ENCODE data around the gene DHX36.

- TF ChIP-seq CTCF (IDR thresholded peaks at IDR 0.05) = no peak
- no peak for TF ChIP-seq POLR2A (IDR thresholded peaks at IDR 0.05)
- no peak for TF ChIP-seq POLR2AphosphoS5 (IDR thresholded peaks at IDR 0.05; ENCODE audit: insufficient read depth in 1 of 2, low read depth in 1 of 2)
Measured at GRCh38 chr3:154228561-154229216, 95.6 kb downstream of the DHX36 start.

Data from vagina (tissue), 2 donors.